Thyroid gland (tissue), 4 donors: ENCODE data around the gene ZCCHC18. TPM values are rescaled to one million over a fixed set of nuclear protein-coding genes. Genes with fewer than 3 reads are reported as not detected.
A peak's percentile ranks its signal among the peaks of the same experiment; 100 is the strongest.

Source experiments
- DNase-seq, 2 donors: peaks; one replicate each; pipeline ENCODE4 v3.0.0-alpha.2; 2019
- H3K27ac ChIP-seq, 3 donors: fragments of 200-600 bp; sonication (generic); 1 replicate in 2 of 3; 2 replicates in 1 of 3; pipeline ENCODE4 v1.5.1; 2016 to 2019; ENCODE audit warnings: mild to moderate bottlenecking in 1 of 3, moderate library complexity in 1 of 3
- H3K27me3 ChIP-seq: fragments of 200-600 bp; sonication (generic); one replicate; pipeline ENCODE4 v1.5.1; 2019
- H3K36me3 ChIP-seq, 2 donors: fragments of 200-600 bp; sonication (generic); one replicate each; pipeline ENCODE4 v1.5.1; 2016 to 2019
- H3K4me1 ChIP-seq, 2 donors: fragments of 200-600 bp; sonication (generic); one replicate each; pipeline ENCODE4 v1.5.1; 2017 to 2019
- H3K4me3 ChIP-seq, 3 donors: fragments of 200-600 bp; sonication (generic); replicated peaks in 1 of 3; 1 replicate in 2 of 3; 2 replicates in 1 of 3; pipeline ENCODE4 v1.5.1; 2016; ENCODE audit warnings: mild to moderate bottlenecking in 1 of 3
- H3K9me3 ChIP-seq: fragments of 200-600 bp; sonication (generic); one replicate; pipeline ENCODE4 v1.5.1; 2017
- POLR2A ChIP-seq, 2 donors: fragments of 450-650 bp; IDR thresholded peaks; one replicate each; pipeline ENCODE4 v1.6.1; 2017; ENCODE audit warnings: antibody characterized with exemption in 2 of 2, mild to moderate bottlenecking in 2 of 2, moderate library complexity in 1 of 2
- WGBS, 2 donors: methylation state at CpG; one replicate each; pipeline ENCODE4 v1.1.5; 2017; 5-methylcytosine and 5-hydroxymethylcytosine counted together
- intact Hi-C: fragments of 100-400 bp; cut with DNase I; formaldehyde crosslinking; loops from one replicate; pipeline ENCODE4 v1.15.1; 2023
- total RNA-seq, 4 donors: library from RNA; depleted of rRNA; stranded (reverse); fragments of >200 nt; gene quantifications; one replicate each; pipeline ENCODE4 v1.2.3, GENCODE V29; 2016
- TF ChIP-seq, protein P1 (sequence below), 6 experiments: fragments of 200-600 bp in 3 of 6; fragments of 450-650 bp in 3 of 6; sonication (generic) in 3 of 6; IDR thresholded peaks; one replicate each; pipeline ENCODE4 v1.5.1; 2016 to 2019; ENCODE audit warnings: antibody characterized with exemption in 6 of 6, mild to moderate bottlenecking in 2 of 6, inconsistent platforms in 1 of 6, moderate library complexity in 1 of 6

Gene ZCCHC18
- total RNA-seq, 4 donors from 2014 or later = 0.21 to 0.67 TPM; not detected in 2

DNA sequence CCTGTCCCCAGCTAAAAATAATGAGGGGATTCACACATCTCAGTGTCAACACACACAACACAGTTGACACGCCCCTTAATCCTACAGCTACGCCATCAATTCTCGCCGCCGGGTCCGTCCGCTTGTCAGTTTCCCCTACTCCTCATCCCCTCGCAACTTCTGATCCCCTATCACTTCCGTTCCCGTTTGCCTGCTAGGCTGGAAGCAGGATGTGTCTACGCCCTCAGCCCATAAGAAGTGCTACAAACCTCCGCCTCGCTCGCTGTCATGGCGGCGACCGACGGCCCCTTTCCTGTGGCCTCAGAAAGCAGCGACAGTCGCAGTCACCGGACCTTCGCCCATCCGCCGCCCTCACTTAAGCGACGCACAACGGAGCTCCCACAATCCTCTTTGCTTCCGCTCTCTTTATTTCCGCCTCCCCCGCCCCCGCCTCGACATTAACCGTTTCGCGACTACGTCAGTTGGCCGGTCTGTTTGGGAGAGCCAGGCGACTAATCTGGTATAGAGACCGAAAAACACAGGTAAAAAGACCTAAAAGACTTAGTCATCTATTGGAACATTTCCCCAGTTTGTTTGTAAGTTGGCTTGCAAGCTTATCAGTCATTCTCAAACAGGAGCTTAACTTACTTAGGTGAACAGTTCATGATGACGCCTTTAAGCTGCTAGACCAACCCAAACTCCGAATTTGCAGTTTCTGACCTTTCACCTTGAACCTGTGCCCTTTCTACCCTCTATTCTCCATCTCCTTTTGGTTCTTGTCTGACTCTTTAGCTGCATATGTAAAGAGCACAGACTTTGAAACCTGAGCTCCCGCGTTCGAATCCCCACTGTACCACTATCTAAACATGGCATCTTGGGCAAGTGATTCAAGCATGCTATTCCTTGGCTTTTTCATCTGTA lies 44.6 kb downstream of the ZCCHC18 start, which contains the start of gene SLC25A53:
Gene SLC25A53, minus strand, starts transcription at position 380 of the 900 bp plus-strand sequence. CDS start 51,752 bp downstream, outside the sequence.
- Histone ChIP-seq H3K4me1 (no peaks in the 10 kb centered on the region), H3K27me3 (no peaks in the 10 kb centered on the region), H3K9me3 (no peaks in the 10 kb centered on the region), H3K27ac (peak within 1 kb of the TSS; percentile 65 to 78 (median 77)), H3K4me3 (peak within 1 kb of the TSS; percentile 26 to 39 (median 35)), H3K36me3 (no peaks in the 10 kb centered on the region)
- intact Hi-C loops = no loop called here
- DNase-seq = peak; percentile 77 to 79
- TF ChIP-seq, protein P1, sequence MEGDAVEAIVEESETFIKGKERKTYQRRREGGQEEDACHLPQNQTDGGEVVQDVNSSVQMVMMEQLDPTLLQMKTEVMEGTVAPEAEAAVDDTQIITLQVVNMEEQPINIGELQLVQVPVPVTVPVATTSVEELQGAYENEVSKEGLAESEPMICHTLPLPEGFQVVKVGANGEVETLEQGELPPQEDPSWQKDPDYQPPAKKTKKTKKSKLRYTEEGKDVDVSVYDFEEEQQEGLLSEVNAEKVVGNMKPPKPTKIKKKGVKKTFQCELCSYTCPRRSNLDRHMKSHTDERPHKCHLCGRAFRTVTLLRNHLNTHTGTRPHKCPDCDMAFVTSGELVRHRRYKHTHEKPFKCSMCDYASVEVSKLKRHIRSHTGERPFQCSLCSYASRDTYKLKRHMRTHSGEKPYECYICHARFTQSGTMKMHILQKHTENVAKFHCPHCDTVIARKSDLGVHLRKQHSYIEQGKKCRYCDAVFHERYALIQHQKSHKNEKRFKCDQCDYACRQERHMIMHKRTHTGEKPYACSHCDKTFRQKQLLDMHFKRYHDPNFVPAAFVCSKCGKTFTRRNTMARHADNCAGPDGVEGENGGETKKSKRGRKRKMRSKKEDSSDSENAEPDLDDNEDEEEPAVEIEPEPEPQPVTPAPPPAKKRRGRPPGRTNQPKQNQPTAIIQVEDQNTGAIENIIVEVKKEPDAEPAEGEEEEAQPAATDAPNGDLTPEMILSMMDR (IDR thresholded peaks at IDR 0.05) = no peak
- TF ChIP-seq POLR2A (IDR thresholded peaks at IDR 0.05) = peak in 1 of 2 donors; percentile 59
- 0 to 1% methylated on average over 28 to 42 of the region's 44 CpGs for WGBS, 2 donors

Other genes starting within 250 kb of the ZCCHC18 start
- 1 to 10 TPM in 2 of 4 donors, under 1 TPM in 2; 0.34 to 8.1 (median 1.2) TPM for gene TMSB15B, start 149.9 kb upstream of the ZCCHC18 start, total RNA-seq
- gene H2BW1, start 98.8 kb upstream of the ZCCHC18 start, total RNA-seq = not detected
- gene H2BW2, start 72.6 kb upstream of the ZCCHC18 start, total RNA-seq = not detected
- 1 to 10 TPM in 1 of 4 donors, under 1 TPM in 3; 0.45 to 1.0 (median 0.65) TPM for gene TMSB15C, start 36.3 kb upstream of the ZCCHC18 start, total RNA-seq
- 10 to 100 TPM; 13.3 to 25.7 (median 21.6) TPM for gene SLC25A53, start 44.5 kb downstream of the ZCCHC18 start, total RNA-seq
- 10 to 100 TPM; 36.3 to 51.9 (median 41.9) TPM for gene FAM199X, start 53.9 kb downstream of the ZCCHC18 start, total RNA-seq
- gene ESX1, start 142.4 kb downstream of the ZCCHC18 start, total RNA-seq = not detected